ENCODE results near the gene STXBP4. TPM values are rescaled to one million over a fixed set of nuclear protein-coding genes. Genes with fewer than 3 reads are reported as not detected.

STXBP4 gene
- total RNA-seq, 1 experiment from 2014 or later = 16.5 TPM

- H2BK20ac ChIP-seq (ENCODE audit: low read depth, low read length, poor library complexity, severe bottlenecking) = no peak overlapping the region
- no peaks in the 10 kb centered on the region for H3K79me2 ChIP-seq (ENCODE audit: insufficient read depth, low read length)
- H3K14ac ChIP-seq (ENCODE audit: insufficient read depth, low read length) = no peak overlapping the region
- H3K56ac ChIP-seq (ENCODE audit: insufficient read length, low read depth, low read length) = no peak overlapping the region
- no peaks in the 10 kb centered on the region for H3K23me2 ChIP-seq (ENCODE audit: insufficient read length, low read depth, low read length, poor library complexity, severe bottlenecking)
- H2BK12ac ChIP-seq (ENCODE audit: insufficient read length, low read depth, low read length) = no peak overlapping the region
- H2BK5ac ChIP-seq (ENCODE audit: insufficient read length, low read length) = no peak overlapping the region
- no peaks in the 10 kb centered on the region for H3K9me3 ChIP-seq (ENCODE audit: control insufficient read depth, low read depth, low read length)
- H3K4ac ChIP-seq (ENCODE audit: low read depth, low read length) = no peak overlapping the region
- H3K9me3 Mint-ChIP-seq = peaks cover 7 to 12% of the 10 kb centered on the region in 2 experiments; a peak in 4 of 5 replicates
- no peak overlapping the region for H2BK120ac ChIP-seq (ENCODE audit: low read depth, low read length, poor library complexity, severe bottlenecking)
- H3K18ac ChIP-seq (ENCODE audit: insufficient read length, low read depth, low read length) = no peak overlapping the region
- H4K5ac ChIP-seq (ENCODE audit: insufficient read length, low read depth, low read length) = no peak overlapping the region
- no peak overlapping the region for H3T11ph ChIP-seq (ENCODE audit: low read length)
- no peak overlapping the region for H4K8ac ChIP-seq (replicated peaks; ENCODE audit: insufficient read length, low read depth, low read length)
- no peak overlapping the region for H3K9ac ChIP-seq (ENCODE audit: extremely low read depth, insufficient read length, low read length)
- no peak overlapping the region for H2AFZ ChIP-seq (ENCODE audit: low read length)
- H3K4me3 Mint-ChIP-seq = no peak overlapping the region
- H3K79me1 ChIP-seq (ENCODE audit: insufficient read depth, low read depth, low read length, poor library complexity, severe bottlenecking) = no peaks in the 10 kb centered on the region
- H3K27me3 ChIP-seq (ENCODE audit: insufficient read depth, low read length) = no peaks in the 10 kb centered on the region
- peaks cover 9 to 13% (median 12%) of the 10 kb centered on the region in 3 experiments; a peak in 5 of 7 replicates for H3K36me3 Mint-ChIP-seq (ENCODE audit: insufficient read depth in 1 of 3, low read depth in 3 of 3)
- no peak overlapping the region for H3K4me2 ChIP-seq (ENCODE audit: insufficient read depth, insufficient read length, low read length)
- no peak overlapping the region for H2BK15ac ChIP-seq (ENCODE audit: low read depth, low read length)
- H3K27me3 Mint-ChIP-seq (ENCODE audit: low read depth) = no peaks in the 10 kb centered on the region
- H3K27ac ChIP-seq (ENCODE audit: insufficient read length, low read depth, low read length) = no peak overlapping the region
- DNase-seq = peak; percentile 61
- no peak overlapping the region for H3K27ac Mint-ChIP-seq
- H4K91ac ChIP-seq (ENCODE audit: insufficient read length, low read depth, low read length) = no peak overlapping the region
- peak; percentile 55 for TF ChIP-seq CTCF (conservative IDR thresholded peaks at IDR 0.05)
- H3K4me1 Mint-ChIP-seq = no peaks in the 10 kb centered on the region; a peak in 1 of 4 replicates
- H3K23ac ChIP-seq (ENCODE audit: insufficient read length, low read depth, low read length) = no peak overlapping the region
- no peak overlapping the region for H2AK5ac ChIP-seq (ENCODE audit: insufficient read length, low read length)
- WGBS (ENCODE audit: extremely low coverage, insufficient read length, low lambda C conversion rate) = no CpG with 5 or more reads among the region's 3 CpGs
- no peaks in the 10 kb centered on the region for H4K20me1 ChIP-seq (ENCODE audit: control insufficient read depth, insufficient read depth, insufficient read length)
- no peaks in the 10 kb centered on the region for H3K4me1 ChIP-seq (ENCODE audit: insufficient read depth, low read length)
Measured at GRCh38 chr17:55177159-55177854, 208.7 kb downstream of the STXBP4 start.

Data from H9 (cell line).